NCI-H446 (cell line): ENCODE results near the gene COLEC11.
"Not testable (repeated sequence)": the region's sequence is repeated elsewhere in the genome, so short reads cannot be mapped to it uniquely, and the experiment has no call there.

Experiments used
- DNase-seq, 2 experiments: peaks; one replicate each; lab custom pipeline; 2025; lab: John Stamatoyannopoulos, UW

The COLEC11 gene

DNA sequence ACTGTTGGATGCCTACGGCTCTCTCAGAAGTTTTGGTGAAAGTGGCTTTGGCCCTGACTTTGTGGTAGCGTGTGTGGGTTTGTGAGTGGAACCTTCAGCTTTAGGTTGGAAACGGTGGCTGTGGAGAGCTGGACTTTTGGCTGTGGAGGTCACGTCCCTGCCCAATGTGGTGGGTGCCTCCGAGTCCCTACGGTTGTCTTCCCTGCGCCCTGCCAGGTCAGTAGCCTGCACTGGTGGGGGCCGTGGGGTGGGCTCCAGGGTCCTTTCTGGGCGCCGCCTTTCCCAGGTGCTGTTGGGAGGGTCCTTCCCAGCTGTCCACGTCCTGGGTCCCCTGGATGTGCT is 11.1 kb downstream of the COLEC11 start:
- no peak for DNase-seq

GRCh38 chr2:3606370-3607201 is 11.7 kb downstream of the COLEC11 start:
- DNase-seq: peak; percentile 18 to 64

- no peak for DNase-seq
Measured at GRCh38 chr2:3608373-3609278, 13.7 kb downstream of the COLEC11 start.

- DNase-seq: not testable (repeated sequence)
Measured at GRCh38 chr2:3609279-3609673, 14.4 kb downstream of the COLEC11 start.

GRCh38 chr2:3610415-3610814 is 15.5 kb downstream of the COLEC11 start:
- no peak for DNase-seq

GRCh38 chr2:3610881-3611505 is 16.1 kb downstream of the COLEC11 start:
- DNase-seq: no peak

- DNase-seq: no peak
Measured at GRCh38 chr2:3611589-3611988, 16.7 kb downstream of the COLEC11 start.

- DNase-seq: no peak
Measured at GRCh38 chr2:3612639-3613523, 18.0 kb downstream of the COLEC11 start.

- no peak for DNase-seq
Measured at GRCh38 chr2:3613524-3613905, 18.6 kb downstream of the COLEC11 start.

DNA sequence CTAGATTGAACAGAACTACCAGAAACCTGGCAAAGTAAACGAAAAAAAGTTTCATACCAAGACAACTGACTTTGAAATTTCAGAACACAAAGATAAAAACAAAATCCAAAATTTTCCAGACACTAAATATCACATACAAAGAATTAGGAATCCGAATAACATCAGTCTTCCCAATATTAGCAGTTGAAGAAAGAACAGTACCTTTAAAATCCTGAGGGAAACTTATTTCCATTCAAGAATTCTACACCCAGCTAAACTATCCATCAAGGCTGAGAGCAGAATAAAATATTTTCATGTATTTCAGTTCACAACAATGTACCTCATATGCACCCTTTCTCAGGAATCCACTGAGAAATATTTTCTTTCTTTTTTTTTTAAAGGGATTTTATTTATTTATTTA is 19.8 kb downstream of the COLEC11 start:
- not testable (repeated sequence) for DNase-seq

GRCh38 chr2:3615541-3616200 is 20.8 kb downstream of the COLEC11 start:
- DNase-seq: not testable (repeated sequence)

DNA sequence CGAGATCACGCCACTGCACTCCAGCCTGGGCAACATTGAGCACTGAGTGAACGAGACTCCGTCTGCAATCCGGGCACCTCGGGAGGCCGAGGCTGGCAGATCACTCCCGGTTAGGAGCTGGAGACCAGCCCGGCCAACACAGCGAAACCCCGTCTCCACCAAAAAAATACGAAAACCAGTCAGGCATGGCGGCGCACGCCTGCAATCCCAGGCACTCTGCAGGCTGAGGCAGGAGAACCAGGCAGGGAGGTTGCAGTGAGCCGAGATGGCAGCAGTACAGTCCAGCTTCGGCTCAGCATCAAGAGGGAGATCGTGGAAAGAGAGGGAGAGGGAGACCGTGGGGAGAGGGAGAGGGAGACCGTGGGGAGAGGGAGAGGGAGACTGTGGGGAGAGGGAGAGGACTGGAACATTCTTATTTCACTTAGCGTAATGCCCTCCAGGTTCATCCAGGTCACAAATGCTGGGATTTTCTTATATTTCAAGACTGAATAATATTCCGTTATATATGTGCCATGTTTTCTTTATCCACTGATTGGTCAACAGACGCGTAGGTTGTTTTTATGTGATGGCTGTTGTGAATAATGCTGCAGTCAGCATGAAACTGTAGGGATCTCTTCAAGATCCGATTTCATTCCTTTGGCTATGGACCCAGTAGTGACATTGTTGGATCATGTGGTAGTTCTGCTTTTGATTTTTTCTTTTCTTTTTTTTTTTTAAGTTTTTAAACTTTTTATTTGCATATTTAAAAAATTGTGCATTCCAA is 21.7 kb downstream of the COLEC11 start:
- not testable (repeated sequence) for DNase-seq

DNA sequence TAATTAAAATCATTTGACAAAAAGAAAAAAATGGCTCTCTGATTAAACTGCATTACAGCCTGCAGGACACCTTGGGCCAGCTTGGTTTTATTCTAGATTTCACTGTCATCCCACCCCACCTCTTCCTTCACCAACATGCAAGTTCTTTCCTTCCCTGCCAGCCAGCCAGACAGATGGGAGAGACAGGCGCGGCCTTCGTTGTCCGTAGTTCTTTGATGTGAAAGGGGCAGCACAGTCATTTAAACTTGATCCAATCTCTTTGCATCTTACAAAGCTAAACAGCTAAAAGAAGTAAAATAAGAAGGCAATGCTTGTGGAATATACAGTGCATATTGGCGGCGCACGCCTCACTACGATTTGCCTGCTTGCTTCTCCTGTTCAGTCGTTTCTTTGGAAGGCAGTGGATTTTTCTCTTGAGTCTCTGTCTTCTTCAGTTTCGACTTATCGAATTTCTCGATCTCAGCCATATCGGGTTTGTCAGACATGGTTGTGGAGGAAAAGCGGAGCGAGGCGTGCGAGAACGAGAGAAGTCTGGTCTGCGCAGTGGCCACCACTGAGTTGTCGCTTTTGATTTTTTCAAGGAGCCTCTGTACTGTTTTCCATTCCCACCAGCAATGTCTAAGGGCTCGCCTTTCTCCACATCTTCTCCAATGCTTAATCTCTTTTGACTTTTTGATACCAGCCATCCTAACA is 22.4 kb downstream of the COLEC11 start:
- DNase-seq: no peak

DNA sequence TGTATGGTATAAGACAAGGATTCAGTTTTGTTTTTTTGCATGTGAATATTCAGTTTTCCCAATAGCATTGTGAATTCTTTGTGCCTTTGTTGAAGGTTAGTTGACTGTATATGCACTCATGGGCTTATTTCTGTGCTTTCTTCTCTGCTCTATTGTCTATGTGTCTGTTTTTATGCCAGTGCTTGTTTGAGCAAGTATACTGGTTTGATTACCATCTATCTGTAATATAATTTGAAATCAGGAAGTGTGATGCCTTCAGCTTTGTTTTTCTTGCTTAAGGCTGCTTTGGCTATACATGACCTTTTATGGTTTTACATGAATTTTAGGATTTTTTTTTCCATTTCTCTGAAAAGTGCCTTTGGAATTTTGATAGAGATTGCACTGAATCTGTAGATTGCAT is 23.5 kb downstream of the COLEC11 start:
- no peak for DNase-seq

GRCh38 chr2:3619033-3619432 is 24.1 kb downstream of the COLEC11 start:
- DNase-seq: no peak

- not testable (repeated sequence) for DNase-seq
Measured at GRCh38 chr2:3619661-3620060, 24.7 kb downstream of the COLEC11 start.

DNA sequence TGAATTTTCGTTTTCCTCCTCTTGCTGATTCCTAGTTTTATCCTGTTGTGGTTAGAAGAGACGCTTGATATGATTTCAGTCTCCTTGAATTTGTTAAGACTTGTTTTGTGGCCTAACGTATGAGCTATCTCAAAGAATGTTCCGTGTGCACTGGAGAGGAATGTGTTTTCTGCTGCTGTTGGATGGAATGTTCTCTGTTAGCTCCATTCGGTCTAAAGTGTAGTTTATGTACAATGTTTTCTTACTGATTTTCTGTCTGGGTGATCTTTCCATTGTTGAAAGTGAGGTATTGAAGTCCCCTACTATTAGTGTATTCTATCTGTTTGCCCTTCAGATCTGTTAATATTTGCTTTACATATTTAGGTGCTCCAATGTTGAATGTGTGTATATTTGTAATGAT is 25.9 kb downstream of the COLEC11 start:
- DNase-seq: no peak

GRCh38 chr2:3622967-3623366 is 28.1 kb downstream of the COLEC11 start:
- DNase-seq: no peak

DNA sequence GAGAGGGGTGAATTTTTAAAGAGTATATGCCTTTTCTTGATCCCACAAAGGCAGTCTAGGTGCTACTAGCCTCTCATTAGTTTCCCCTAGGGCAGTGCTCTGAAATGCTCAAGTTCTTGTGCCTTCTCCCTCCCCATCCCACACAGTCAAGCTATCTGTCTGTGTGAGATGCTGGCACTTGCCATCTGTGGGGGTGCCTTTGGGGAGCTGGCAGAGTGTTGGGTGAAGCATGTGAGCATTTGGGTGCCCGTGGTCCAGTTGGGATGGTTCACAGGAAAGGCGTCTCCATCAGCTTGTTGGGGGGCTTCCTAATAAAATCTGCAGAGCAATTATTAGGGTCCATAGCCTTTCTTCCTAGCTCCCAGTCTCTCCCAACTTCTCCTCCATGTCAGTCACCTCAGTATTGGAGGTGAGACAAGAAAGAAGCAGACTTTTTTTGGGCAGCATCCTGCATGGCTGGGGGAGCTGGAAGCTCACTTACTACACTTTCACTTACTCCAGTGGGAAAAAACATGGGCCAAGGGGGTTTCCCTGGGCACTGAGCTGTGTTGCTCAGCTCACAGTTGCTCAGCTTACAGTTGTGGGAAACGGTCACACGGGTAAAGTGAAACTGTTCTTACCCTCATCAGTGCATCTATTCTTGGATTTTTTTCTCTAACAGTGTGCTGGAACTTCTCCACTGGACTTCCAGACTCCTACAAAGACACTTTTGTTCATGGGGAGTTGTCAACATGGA is 29.3 kb downstream of the COLEC11 start:
- no peak for DNase-seq
